Suppressor macrophage (primary cell): ENCODE measurements around the gene SLC5A5.

Source experiments
- DNase-seq, 4 experiments: peaks; one replicate each; pipeline ENCODE4 v3.0.0-alpha.2; 2020 to 2022

Gene SLC5A5

DNA sequence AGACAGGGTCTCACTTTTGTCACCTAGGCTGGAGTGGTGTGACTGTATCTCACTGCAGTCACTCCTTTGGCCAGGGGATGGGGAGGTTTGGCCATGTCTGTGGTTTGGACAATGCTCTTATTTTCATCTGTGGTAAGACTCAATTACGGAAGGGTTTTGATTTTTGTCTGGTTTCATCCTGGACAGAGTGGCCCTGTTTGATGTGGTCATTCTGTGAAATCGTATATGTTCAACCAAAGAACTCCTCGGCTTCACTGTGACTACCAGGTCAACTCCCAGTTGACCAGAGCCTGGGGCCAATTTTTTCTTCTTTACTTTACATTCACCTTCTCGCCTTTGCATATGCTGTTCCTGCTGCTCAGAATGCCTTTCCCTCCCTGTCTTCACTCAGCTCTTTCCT lies 54.3 kb downstream of the SLC5A5 start:
- no peak for DNase-seq

- DNase-seq: no peak
These were observed 57.3 kb downstream of the SLC5A5 start for GRCh38 chr19:17929056-17929455.

- DNase-seq: peak in 1 of 4 experiments; percentile 31
These were observed 59.9 kb downstream of the SLC5A5 start for GRCh38 chr19:17931532-17932191.

- DNase-seq: peak; percentile 96 to 98 (median 96)
These were observed 61.0 kb downstream of the SLC5A5 start, which contains the start of gene CCDC124 for GRCh38 chr19:17932485-17933338. CCDC124 (plus strand) TSS chr19:17933015; CDS start chr19:17936421, 3,406 bp downstream.

- DNase-seq: no peak
These were observed 61.8 kb downstream of the SLC5A5 start for GRCh38 chr19:17933414-17934129.

- DNase-seq: no peak
These were observed 64.6 kb downstream of the SLC5A5 start for GRCh38 chr19:17936379-17936778.

DNA sequence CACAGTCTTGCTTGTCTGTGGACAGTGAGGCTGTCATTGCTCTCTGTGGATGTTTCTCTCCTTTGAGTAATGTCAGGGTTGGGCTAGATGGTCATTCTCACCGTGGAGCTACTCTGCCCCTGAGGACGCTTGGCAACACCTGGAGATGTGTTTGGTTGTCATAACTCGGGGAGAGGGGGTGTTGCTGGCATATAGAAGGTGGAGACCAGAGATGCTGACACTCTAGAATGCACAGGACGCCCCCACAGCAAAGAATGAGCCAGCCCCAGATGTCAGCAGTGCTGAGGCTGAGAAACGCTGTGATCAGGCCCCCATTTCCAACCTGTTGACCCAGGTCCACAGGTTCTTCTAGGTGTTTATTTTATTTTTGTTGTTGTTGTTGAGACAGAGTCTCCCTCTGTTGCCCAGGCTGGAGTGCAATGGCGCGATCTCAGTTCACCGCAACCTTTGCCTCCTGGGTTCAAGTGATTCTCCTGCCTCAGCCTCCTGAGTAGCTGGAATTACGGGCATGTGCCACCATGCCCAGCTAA lies 65.7 kb downstream of the SLC5A5 start:
- no peak for DNase-seq

DNA sequence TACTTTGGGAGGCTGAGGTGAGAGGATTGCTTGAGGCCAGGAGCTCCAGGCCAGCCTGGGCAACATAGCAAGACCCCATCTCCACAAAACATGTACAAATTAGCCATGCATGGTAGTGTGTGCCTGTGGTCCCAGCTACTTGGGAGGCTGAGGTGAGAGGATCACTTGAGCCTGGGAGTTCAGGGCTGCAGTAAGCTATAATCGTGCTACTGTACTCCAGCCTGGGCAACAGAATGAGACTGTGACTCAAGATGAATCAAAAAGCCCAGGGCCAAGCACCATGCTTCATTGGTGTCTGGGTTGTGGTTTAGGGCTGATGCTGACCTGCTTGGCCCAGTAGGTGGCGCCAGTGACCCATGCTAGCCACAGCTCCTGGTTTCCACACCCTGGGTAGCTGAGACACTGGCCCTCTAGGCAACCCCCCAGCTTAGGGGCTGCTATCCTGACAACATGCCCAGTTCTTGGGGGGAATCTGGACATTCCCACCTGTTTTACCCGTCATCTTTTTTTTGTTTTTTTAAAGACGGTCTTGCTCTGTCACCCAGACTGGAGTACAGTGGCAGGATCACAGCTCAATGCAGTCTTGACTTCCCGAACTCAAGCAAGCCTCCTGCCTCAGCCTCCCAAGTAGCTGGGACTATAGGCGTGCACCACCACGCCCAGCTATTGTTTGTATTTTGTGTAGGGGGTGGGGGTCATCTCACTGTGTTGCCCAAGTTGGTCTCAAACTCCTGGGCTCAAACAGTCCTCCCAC lies 66.5 kb downstream of the SLC5A5 start:
- peak; percentile 80 to 88 (median 86) for DNase-seq

- DNase-seq: no peak
These were observed 70.4 kb downstream of the SLC5A5 start for GRCh38 chr19:17942181-17942580.

GRCh38 chr19:17942582-17943273 lies 71.0 kb downstream of the SLC5A5 start:
- DNase-seq: no peak

GRCh38 chr19:17943274-17944221 lies 71.8 kb downstream of the SLC5A5 start:
- no peak for DNase-seq

- DNase-seq: no peak
These were observed 72.6 kb downstream of the SLC5A5 start for GRCh38 chr19:17944301-17944700.
